HG03558 (cell line): ENCODE results near the gene MARCHF3.
"Not testable (repeated sequence)": the region's sequence is repeated elsewhere in the genome, so short reads cannot be mapped to it uniquely, and the experiment has no call there.

Experiments
- ATAC-seq: cut with Tn5 transposase; IDR thresholded peaks from one replicate; pipeline ENCODE4 v1.9.1; 2021; ENCODE audit warnings: moderate number of reproducible peaks; ENCODE audit not compliant: unreplicated experiment; ENCODE audit errors: extremely low read depth

MARCHF3 gene

GRCh38 chr5:127053049-127053448 lies 22.7 kb upstream of the MARCHF3 start:
- ATAC-seq = no peak

- no peak for ATAC-seq
Measured at GRCh38 chr5:127051591-127051990, 21.2 kb upstream of the MARCHF3 start.

DNA sequence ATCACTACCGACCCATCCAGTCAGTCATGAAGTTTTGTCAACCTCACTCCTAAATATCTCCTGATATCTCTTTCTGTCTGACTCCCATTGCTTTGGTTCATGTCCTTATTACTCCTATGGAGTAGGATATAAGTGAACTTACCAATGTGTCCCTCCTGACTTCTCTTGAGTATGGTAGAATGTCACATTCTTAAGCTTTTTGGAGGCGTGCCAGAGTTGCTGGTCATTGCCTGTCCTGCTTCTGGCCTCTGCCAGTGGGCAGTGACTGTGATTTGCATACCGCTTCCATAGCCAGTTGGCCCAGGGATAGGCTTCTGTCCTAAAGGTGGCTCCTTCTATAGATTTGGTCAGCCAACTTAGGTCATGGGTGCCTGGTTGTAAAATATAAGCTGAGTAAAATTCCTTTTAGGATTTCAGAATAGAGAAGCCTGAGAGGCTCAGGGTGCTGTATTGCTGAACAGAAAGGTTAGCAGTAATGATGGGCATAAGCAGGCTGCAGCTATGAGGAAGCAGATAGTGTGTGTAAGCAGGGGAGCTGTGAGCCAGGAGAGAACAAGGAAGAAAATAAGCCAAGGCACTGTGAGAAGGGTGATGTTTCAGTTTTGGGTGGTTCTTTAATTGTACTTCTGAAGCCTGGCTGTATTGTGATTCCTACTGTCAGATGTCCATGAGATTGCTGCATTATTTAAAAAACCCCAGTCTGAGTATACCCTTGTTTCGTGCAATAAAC lies 16.1 kb upstream of the MARCHF3 start:
- ATAC-seq = no peak

- no peak for ATAC-seq
Measured at GRCh38 chr5:127042593-127042992, 12.2 kb upstream of the MARCHF3 start.

GRCh38 chr5:127041571-127041970 lies 11.2 kb upstream of the MARCHF3 start:
- ATAC-seq = no peak

DNA sequence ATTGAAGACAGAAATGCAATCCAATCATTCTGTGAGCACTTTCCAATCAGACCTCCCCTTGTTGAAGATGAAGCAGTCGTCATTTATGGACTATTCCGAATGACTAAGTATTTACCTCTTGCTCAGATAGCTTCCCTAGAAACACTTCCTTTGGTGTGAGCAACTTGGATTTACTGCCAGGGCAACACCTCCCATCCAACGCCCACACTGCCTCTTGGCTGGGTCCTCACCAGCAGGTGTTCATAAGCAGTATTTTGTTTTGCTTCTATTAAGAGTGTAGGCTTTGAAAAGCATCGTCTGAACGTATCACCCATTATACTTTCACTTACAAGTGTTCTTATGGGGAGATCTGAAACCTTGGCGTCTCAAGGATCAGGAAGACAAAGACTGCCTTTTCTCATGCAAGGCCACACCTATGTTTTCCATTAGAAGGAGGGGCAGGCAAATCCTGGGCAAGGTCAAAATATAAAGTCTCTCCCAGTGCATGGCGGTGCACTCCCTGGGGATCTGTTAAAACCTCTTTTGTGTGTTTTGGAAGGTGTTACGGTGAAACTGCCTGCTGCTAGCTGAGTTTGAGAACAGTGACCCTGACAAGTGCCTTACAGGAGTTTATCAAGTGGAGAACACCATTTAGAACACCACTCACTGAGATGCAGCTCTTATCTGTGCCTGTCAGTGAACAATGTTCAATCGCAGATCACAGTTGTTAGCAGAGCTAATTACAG lies 10.6 kb upstream of the MARCHF3 start:
- ATAC-seq = no peak

DNA sequence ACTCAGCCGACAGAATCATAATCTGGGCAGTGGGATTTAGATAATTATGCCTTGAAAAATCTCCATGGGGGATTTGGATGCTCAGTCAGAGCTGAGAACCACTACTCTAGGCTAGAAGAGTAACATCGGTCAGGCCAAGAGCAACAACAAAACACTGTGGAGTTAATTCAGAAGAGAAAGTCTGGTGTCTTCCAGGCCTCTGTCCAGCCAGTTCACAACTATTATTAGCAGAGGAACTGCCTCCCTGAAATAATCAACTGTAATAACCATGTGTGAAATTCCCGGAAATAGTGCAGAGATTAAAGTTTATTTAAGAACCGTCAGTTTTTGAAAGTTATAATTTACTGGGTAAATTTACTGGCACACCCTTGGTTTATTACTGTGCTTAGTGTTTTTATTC lies 8.2 kb upstream of the MARCHF3 start:
- no peak for ATAC-seq

GRCh38 chr5:127031863-127032232 lies 1.5 kb upstream of the MARCHF3 start:
- ATAC-seq = no peak

GRCh38 chr5:127031147-127031862 lies 947 bp upstream of the MARCHF3 start:
- no peak for ATAC-seq

GRCh38 chr5:127029581-127030258 lies 638 bp downstream of the MARCHF3 start:
- no peak for ATAC-seq

DNA sequence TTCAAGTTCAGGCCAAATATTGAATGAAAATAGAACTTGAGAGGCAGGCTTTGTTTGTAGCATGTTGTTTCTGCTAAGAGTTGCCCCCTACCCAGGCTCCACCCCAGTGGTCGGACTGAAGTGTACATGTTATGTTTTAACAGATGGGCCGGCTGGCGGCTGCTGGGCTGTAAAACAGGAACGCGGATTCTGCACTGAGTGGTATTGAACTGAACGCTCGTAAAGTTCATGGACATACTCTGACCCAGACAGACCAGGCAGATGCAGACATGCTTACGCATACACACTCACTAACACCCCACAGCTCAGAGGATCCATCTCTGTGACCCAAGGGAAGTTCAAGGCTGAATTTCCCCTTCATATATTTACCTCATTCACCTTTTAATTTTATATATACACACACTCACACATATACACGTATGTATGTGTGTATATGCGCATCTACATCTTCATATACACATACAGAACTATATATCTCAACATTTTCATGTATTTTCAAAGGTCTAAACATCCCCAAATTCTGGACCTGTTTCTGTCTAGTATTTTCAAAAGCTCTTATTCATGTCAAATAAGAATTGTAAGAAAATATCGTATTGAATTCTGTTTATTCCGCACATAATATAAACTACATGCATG lies 1.4 kb downstream of the MARCHF3 start:
- no peak for ATAC-seq

GRCh38 chr5:127027539-127027938 lies 2.8 kb downstream of the MARCHF3 start:
- no peak for ATAC-seq

GRCh38 chr5:127026166-127026565 lies 4.2 kb downstream of the MARCHF3 start:
- no peak for ATAC-seq

- ATAC-seq = no peak
Measured at GRCh38 chr5:127025467-127025866, 4.9 kb downstream of the MARCHF3 start.

GRCh38 chr5:127024821-127025220 lies 5.5 kb downstream of the MARCHF3 start:
- no peak for ATAC-seq

DNA sequence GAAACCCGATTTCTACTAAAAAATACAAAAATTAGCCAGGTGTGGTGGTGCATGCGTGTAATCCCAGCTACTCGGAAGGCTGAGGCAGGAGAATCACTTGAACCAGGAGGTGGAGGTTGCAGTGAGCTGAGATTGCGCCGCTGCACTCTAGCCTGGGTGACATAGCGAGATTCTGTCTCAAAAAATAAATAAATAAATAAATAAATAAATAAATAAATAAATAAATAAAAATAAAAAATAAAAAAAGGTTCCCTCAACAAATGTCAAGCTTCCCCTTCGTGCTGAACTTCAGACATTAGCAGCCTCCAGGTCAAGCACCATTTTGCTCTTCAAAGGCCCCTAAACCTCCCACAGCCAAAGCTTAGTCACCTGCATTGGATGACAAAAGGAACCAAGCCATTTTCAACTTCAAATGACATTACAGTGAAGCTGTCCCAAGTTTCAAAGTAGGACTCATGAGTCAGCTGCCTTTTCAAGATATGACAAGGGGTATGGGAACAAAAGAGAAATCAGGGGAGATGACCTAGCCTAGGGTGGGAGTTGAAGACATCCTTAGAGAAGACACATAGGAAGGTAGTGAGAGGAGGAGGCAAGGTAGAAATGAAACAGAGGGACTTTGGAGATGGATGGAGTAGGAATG lies 6.7 kb downstream of the MARCHF3 start:
- not testable (repeated sequence) for ATAC-seq

- no peak for ATAC-seq
Measured at GRCh38 chr5:127022846-127023245, 7.5 kb downstream of the MARCHF3 start.

- ATAC-seq = no peak
Measured at GRCh38 chr5:127019928-127020327, 10.4 kb downstream of the MARCHF3 start.

GRCh38 chr5:127016722-127017121 lies 13.6 kb downstream of the MARCHF3 start:
- ATAC-seq = not testable (repeated sequence)

DNA sequence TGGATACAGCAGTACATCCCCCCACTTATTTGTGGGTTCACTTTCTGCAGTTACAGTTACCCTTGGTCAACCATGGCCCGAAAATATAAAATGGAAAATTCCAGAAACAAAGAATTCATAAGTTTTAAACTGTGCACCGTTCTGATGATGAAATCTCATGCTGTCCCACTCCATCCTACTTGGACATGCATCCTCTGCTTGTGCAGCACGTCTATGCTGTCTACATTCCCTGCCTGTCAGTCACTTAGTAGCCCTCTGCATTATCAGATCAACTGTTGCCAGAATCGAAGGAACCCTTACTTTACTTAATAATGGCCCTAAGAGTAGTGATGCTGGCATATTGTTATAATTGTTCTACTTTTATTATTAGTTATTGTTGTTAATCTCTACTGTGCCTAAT lies 14.6 kb downstream of the MARCHF3 start:
- ATAC-seq = no peak
